ENCODE measurements around the gene ADAM33.

DNA sequence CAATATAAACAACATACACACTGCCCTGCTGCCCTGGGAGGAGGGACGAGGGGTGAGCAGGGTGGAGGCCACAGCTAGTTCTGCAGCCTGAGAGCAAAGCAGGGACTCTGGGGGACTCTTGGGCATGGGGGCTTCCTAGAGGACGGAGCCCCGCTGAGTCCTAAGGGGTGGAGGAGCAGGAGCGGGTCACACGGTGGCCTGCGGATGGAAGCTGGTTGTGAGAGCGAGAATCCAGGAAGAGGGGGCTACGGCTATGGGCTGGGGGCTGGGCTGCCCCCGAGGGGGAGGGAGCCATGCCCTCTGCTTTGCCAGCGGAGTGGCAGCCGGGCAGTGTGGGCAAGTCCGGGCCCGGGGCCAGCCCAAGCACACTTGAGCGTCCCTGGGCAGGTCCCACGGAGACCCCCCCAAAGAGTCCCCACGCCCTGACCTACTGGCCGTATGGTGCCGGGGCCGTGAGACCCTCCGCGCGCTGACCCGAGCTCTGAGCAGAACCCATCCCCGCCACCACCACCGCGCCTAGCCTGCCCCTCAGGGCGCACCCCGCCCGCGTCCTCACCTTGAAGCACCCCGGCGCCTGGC is 369 bp downstream of the ADAM33 start:
- TF ChIP-seq, protein P1, sequence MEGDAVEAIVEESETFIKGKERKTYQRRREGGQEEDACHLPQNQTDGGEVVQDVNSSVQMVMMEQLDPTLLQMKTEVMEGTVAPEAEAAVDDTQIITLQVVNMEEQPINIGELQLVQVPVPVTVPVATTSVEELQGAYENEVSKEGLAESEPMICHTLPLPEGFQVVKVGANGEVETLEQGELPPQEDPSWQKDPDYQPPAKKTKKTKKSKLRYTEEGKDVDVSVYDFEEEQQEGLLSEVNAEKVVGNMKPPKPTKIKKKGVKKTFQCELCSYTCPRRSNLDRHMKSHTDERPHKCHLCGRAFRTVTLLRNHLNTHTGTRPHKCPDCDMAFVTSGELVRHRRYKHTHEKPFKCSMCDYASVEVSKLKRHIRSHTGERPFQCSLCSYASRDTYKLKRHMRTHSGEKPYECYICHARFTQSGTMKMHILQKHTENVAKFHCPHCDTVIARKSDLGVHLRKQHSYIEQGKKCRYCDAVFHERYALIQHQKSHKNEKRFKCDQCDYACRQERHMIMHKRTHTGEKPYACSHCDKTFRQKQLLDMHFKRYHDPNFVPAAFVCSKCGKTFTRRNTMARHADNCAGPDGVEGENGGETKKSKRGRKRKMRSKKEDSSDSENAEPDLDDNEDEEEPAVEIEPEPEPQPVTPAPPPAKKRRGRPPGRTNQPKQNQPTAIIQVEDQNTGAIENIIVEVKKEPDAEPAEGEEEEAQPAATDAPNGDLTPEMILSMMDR (IDR thresholded peaks at IDR 0.05), result no peak
- TF ChIP-seq POLR2A (IDR thresholded peaks at IDR 0.05), result no peak

Data from right lobe of liver (tissue), 4 donors.